GM23248 (cell line): ENCODE measurements around the gene GAPT.

Experiments used
- EZH2 ChIP-seq: fragments of 200-600 bp; sonication (generic); IDR thresholded peaks from 2 replicates; pipeline ENCODE4 v1.6.1; 2018; ENCODE audit warnings: antibody characterized with exemption, mild to moderate bottlenecking; ENCODE audit not compliant: insufficient read depth, poor library complexity, severe bottlenecking
- EZH2phosphoT487 ChIP-seq: fragments of 200-600 bp; sonication (generic); IDR thresholded peaks from 2 replicates; pipeline ENCODE4 v1.6.1; 2018; ENCODE audit warnings: antibody characterized with exemption, moderate library complexity, mild to moderate bottlenecking, low read depth; ENCODE audit not compliant: insufficient read depth

DNA sequence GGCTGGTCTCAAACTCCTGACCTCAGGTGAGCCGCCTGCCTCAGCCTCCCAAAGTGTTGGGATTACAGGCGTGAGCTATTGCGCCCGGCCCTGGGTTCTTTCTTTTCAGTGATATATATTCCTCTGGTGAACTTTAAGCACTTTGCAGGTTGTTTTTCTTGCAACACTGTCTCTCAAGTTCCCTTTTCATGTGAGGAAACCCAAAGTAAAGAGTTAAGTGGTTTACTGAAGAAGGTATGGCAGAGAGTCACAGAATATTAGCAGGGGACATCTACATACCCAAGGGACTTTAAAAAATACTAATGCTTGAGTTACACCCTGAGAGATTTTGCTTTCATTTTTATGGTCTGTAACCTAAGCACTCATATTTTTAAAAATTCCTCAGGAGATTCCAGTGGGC is 6.7 kb upstream of the GAPT start:
- TF ChIP-seq EZH2 (no peak), EZH2phosphoT487 (no peak)
